BLaER1 (cell line): ENCODE measurements around the gene NCK1.
"Not testable (repeated sequence)": the region's sequence is repeated elsewhere in the genome, so short reads cannot be mapped to it uniquely, and the experiment has no call there.

Source experiments
- H3K27ac ChIP-seq: shearing (Covaris generic); formaldehyde crosslinking; 2 replicates; pipeline ENCODE4 v1.8.1; 2022
- H3K27me3 ChIP-seq: shearing (Covaris generic); formaldehyde crosslinking; 2 replicates; pipeline ENCODE4 v1.8.1; 2022
- H3K36me3 ChIP-seq: shearing (Covaris generic); formaldehyde crosslinking; 2 replicates; pipeline ENCODE4 v1.8.1; 2022
- H3K4me1 ChIP-seq: shearing (Covaris generic); formaldehyde crosslinking; 2 replicates; pipeline ENCODE4 v1.8.1; 2022
- H3K4me2 ChIP-seq: shearing (Covaris generic); formaldehyde crosslinking; 2 replicates; pipeline ENCODE4 v1.8.1; 2022
- H3K4me3 ChIP-seq: shearing (Covaris generic); formaldehyde crosslinking; 2 replicates; pipeline ENCODE4 v1.8.1; 2022
- H3K9ac ChIP-seq: shearing (Covaris generic); formaldehyde crosslinking; 2 replicates; pipeline ENCODE4 v1.8.1; 2022
- H3K9me3 ChIP-seq: shearing (Covaris generic); formaldehyde crosslinking; 2 replicates; pipeline ENCODE4 v1.8.1; 2022
- H4K20me1 ChIP-seq: shearing (Covaris generic); formaldehyde crosslinking; 2 replicates; pipeline ENCODE4 v1.8.1; 2022
- Cebpa-rat ChIP-seq: shearing (Covaris generic); IDR thresholded peaks from 2 replicates; pipeline ENCODE4 v1.8.1; 2022

NCK1 gene

GRCh38 chr3:136889947-136890346, 27.9 kb downstream of the NCK1 start:
- Histone ChIP-seq H3K9me3 (peaks cover 71% of the 10 kb centered on the region), H3K27me3 (no peaks in the 10 kb centered on the region), H3K36me3 (peaks cover 57% of the 10 kb centered on the region), H3K4me3 (no peak overlapping the region), H3K4me2 (no peak overlapping the region), H3K9ac (no peak overlapping the region), H3K4me1 (peaks cover 14% of the 10 kb centered on the region), H4K20me1 (peaks cover 80% of the 10 kb centered on the region), H3K27ac (no peak overlapping the region)
- no peak for TF ChIP-seq Cebpa-rat

GRCh38 chr3:136891934-136892855, 30.2 kb downstream of the NCK1 start:
- Histone ChIP-seq H3K4me3 (no peak overlapping the region), H3K36me3 (peaks cover 74% of the 10 kb centered on the region), H3K4me2 (no peak overlapping the region), H3K27me3 (no peaks in the 10 kb centered on the region), H4K20me1 (peaks cover 78% of the 10 kb centered on the region), H3K4me1 (no peaks in the 10 kb centered on the region), H3K27ac (no peak overlapping the region), H3K9me3 (peaks cover 91% of the 10 kb centered on the region), H3K9ac (no peak overlapping the region)
- no peak for TF ChIP-seq Cebpa-rat

DNA sequence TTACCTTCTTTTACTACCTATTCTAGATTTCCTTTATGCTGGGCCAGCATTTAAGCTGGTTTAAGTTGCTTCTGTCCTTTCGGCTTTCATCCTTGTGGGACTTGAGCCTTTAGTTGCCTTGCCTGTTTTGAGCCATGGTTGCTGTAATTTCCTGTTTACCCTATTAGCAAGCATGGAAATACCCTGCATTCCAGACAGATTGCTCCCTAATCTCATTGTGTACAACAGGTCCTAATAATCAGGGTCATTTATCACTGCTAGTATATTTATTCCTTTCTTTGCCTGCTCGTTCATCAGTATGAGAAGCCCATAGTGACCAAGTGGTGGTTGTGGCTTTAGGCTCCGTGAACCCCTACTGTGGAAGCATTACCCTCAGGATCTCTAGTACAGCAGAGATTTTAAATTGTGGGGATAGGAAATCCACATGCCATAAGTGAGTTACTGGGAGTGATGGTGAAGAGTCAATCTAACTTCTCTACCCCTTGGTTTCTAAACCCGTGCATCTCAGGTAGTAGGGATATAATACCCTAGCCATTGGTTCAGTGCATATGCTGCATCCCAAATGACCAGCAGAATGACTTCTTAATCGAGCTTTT, 31.9 kb downstream of the NCK1 start:
- Histone ChIP-seq H3K36me3 (peaks cover 66% of the 10 kb centered on the region), H3K9me3 (peaks cover 84% of the 10 kb centered on the region), H3K27ac (no peak overlapping the region), H3K4me3 (no peak overlapping the region), H3K27me3 (no peaks in the 10 kb centered on the region), H3K4me2 (no peak overlapping the region), H4K20me1 (peaks cover 75% of the 10 kb centered on the region), H3K4me1 (no peaks in the 10 kb centered on the region), H3K9ac (no peak overlapping the region)
- TF ChIP-seq Cebpa-rat, result no peak

- H3K27ac ChIP-seq, result not testable (repeated sequence)
These were observed 35.2 kb downstream of the NCK1 start for GRCh38 chr3:136897171-136897570.

DNA sequence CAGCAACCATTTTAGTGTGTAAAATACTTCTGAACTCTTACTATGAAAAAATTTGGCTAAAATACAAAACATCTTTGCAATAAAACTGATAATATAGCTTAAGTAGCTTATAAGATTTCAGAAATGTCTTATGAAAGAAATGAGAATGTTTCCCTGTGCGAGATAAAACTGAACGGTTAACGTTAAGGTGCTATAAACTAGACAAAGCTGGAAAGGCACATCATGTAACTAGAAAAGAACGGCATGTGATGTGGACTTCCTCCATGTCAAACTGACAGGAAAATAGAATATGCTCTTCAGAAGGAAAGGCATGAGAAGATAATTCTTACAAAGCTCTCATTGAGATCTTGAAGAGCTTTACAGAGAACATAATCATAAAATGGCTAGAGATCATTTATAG, 36.5 kb downstream of the NCK1 start:
- Histone ChIP-seq H3K27ac (no peak overlapping the region), H3K9ac (no peak overlapping the region), H3K9me3 (peaks cover 69% of the 10 kb centered on the region), H3K4me1 (peaks cover 9% of the 10 kb centered on the region; the same call in 1 of the 2 replicates), H3K4me3 (no peak overlapping the region), H3K36me3 (peaks cover 52% of the 10 kb centered on the region), H4K20me1 (peaks cover 72% of the 10 kb centered on the region), H3K4me2 (no peak overlapping the region), H3K27me3 (no peaks in the 10 kb centered on the region)
- no peak for TF ChIP-seq Cebpa-rat

More at GRCh38 chr3:136897171-136897570, 35.2 kb downstream of the NCK1 start:
- H3K9me3 ChIP-seq, result peaks cover 70% of the 10 kb centered on the region
- H3K27me3 ChIP-seq, H3K9ac ChIP-seq, H3K4me2 ChIP-seq, H3K4me3 ChIP-seq, H3K4me1 ChIP-seq: not testable (repeated sequence)
- peaks cover 54% of the 10 kb centered on the region for H3K36me3 ChIP-seq
- peaks cover 77% of the 10 kb centered on the region for H4K20me1 ChIP-seq

GRCh38 chr3:136898954-136899353, 36.9 kb downstream of the NCK1 start:
- TF ChIP-seq Cebpa-rat, result no peak
- no peak overlapping the region for H3K9ac ChIP-seq
- peaks cover 50% of the 10 kb centered on the region for H3K36me3 ChIP-seq
- H3K27me3 ChIP-seq, result no peaks in the 10 kb centered on the region
- H4K20me1 ChIP-seq, result peaks cover 67% of the 10 kb centered on the region
- H3K27ac ChIP-seq, result no peak overlapping the region
- no peak overlapping the region for H3K4me2 ChIP-seq
- no peak overlapping the region for H3K4me3 ChIP-seq
- H3K9me3 ChIP-seq, result peaks cover 69% of the 10 kb centered on the region
- peaks cover 9% of the 10 kb centered on the region; the same call in 1 of the 2 replicates for H3K4me1 ChIP-seq

- H3K36me3 ChIP-seq, result peaks cover 50% of the 10 kb centered on the region
- TF ChIP-seq Cebpa-rat, result no peak
- no peak overlapping the region for H3K9ac ChIP-seq
- no peak overlapping the region for H3K4me2 ChIP-seq
- H3K9me3 ChIP-seq, result peaks cover 69% of the 10 kb centered on the region
- no peak overlapping the region; the same call in 1 of the 2 replicates for H3K4me3 ChIP-seq
- peaks cover 9% of the 10 kb centered on the region; the same call in 1 of the 2 replicates for H3K4me1 ChIP-seq
- H3K27ac ChIP-seq, result no peak overlapping the region
- no peaks in the 10 kb centered on the region for H3K27me3 ChIP-seq
- H4K20me1 ChIP-seq, result peaks cover 60% of the 10 kb centered on the region
These were observed 37.7 kb downstream of the NCK1 start for GRCh38 chr3:136899622-136900158.

DNA sequence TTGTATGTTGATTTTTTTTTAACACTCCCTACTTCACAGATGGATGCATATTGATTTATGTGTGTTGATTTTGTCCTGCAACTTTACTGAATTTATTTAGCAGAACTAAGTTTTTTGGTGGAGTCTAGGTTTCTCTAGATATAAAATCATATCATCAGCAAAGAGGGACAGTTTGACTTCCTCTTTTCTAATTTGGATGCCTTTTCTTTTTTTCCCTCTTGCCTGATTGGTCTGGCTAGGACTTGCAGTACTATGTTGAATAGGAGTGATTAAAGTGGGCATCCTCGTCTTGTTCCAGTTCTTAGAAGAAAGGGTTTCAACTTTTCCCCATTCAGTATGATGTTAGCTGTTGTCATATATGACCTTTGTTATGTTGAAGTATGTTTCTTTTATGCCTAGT, 38.7 kb downstream of the NCK1 start:
- H3K4me3 ChIP-seq, H3K27ac ChIP-seq, H3K27me3 ChIP-seq, H3K4me2 ChIP-seq, H3K4me1 ChIP-seq, H3K9ac ChIP-seq: not testable (repeated sequence)
- Histone ChIP-seq H3K9me3 (peaks cover 71% of the 10 kb centered on the region), H4K20me1 (peaks cover 55% of the 10 kb centered on the region), H3K36me3 (peaks cover 56% of the 10 kb centered on the region)

- peaks cover 58% of the 10 kb centered on the region for H3K36me3 ChIP-seq
- no peak for TF ChIP-seq Cebpa-rat
- H3K4me1 ChIP-seq, result peaks cover 9% of the 10 kb centered on the region; the same call in 1 of the 2 replicates
- no peak overlapping the region for H3K27ac ChIP-seq
- H4K20me1 ChIP-seq, result peaks cover 55% of the 10 kb centered on the region
- H3K9ac ChIP-seq, result no peak overlapping the region
- peaks cover 71% of the 10 kb centered on the region for H3K9me3 ChIP-seq
- no peaks in the 10 kb centered on the region for H3K27me3 ChIP-seq
- no peak overlapping the region for H3K4me2 ChIP-seq
- H3K4me3 ChIP-seq, result no peak overlapping the region
These were observed 39.4 kb downstream of the NCK1 start for GRCh38 chr3:136901391-136901790.

DNA sequence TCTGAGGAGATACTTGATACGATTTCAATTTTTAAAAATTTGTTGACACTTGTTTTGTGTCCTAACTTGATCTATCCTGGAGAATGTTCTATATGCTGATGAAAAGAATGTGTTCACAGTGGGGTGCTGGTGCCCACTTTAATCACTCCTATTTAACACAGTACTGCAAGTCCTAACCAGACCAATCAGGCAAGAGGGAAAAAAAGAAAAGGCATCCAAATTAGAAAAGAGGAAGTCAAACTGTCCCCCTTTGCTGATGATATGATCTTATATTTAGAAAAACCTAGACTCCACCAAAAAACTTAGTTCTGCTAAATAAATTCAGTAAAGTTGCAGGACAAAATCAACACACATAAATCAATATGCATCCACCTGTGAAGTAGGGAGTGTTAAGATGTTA, 40.5 kb downstream of the NCK1 start:
- not testable (repeated sequence) for H3K4me1 ChIP-seq, H3K9ac ChIP-seq, H3K27ac ChIP-seq, H3K27me3 ChIP-seq, H3K4me3 ChIP-seq
- H3K4me2 ChIP-seq, result 0 out of 2 replicates have a peak overlapping the region, but pooled peaks have one; percentile 7
- H3K9me3 ChIP-seq, result peaks cover 75% of the 10 kb centered on the region
- H3K36me3 ChIP-seq, result peaks cover 57% of the 10 kb centered on the region
- peaks cover 59% of the 10 kb centered on the region for H4K20me1 ChIP-seq
